HG03558 (cell line): Measurements from ENCODE around the gene TFAM.
"Not testable (repeated sequence)": the region's sequence is repeated elsewhere in the genome, so short reads cannot be mapped to it uniquely, and the experiment has no call there.

ENCODE experiments used
- ATAC-seq: cut with Tn5 transposase; IDR thresholded peaks from one replicate; pipeline ENCODE4 v1.9.1; 2021; ENCODE audit warnings: moderate number of reproducible peaks; ENCODE audit not compliant: unreplicated experiment; ENCODE audit errors: extremely low read depth

TFAM gene

GRCh38 chr10:58372607-58373441 lies 12.4 kb upstream of the TFAM start:
- ATAC-seq, result no peak

DNA sequence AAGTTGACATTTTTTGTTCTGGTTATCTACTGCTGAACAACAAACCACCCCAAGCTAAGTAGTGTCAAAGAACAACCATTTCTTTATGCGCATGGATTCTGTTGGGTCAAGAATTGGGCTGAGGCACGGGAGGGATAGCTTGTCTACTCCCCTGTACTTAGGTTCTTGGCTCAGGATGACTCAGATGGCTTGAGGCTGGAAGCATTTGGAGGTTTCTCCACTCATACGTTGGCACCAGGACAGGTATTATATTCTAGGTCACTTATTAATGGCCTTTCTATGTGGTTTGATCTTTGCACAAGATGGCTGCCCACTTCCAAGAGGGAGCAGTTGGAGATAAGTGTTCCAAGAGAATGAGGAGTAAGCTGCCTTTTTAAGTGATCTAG lies 11.8 kb upstream of the TFAM start:
- no peak for ATAC-seq

GRCh38 chr10:58382489-58382995 lies 2.7 kb upstream of the TFAM start:
- ATAC-seq, result no peak

GRCh38 chr10:58384095-58384494 lies 1.1 kb upstream of the TFAM start:
- ATAC-seq, result peak; percentile 75

- ATAC-seq, result no peak
Observed at GRCh38 chr10:58384544-58384998, 639 bp upstream of the TFAM start.

GRCh38 chr10:58385784-58386112 lies 538 bp downstream of the TFAM start:
- ATAC-seq, result peak; percentile 2

DNA sequence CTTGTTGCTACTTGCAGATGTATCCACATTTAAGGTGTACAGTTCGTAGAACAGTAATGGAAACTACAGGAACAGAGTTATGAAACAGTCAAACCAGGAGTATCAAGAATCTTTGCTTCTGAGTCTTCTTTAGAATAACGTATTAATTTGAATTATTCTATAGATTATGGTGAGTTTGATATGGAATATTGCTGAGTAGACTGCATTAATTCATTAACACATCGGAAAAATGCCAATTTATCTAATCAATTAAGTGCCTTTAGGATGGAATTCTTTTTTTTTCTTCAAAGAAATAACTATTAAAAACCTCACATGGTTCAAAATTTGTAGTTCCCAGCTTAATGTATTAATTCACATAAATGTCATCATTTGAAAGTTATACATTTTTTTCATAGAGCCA lies 3.8 kb downstream of the TFAM start:
- ATAC-seq, result no peak

DNA sequence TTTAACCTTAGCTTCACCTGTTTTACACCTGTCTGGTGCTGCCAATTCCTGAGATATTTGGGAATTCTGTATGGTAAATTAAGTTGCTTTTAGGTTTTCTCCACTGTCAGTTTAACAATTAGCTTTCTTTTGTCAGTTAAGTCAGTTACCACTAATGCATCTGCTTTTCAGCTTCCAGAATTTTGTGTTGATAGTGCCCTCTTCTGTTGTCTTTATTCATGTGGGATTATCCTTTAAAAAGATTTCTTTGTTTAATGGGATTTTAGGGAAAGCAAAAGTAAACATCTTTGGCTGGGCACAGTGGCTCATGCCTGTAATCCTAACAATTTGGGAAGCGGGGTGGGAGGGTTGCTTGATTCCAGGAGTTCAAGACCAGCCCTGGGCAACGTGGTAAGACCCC lies 8.1 kb downstream of the TFAM start:
- ATAC-seq, result no peak

DNA sequence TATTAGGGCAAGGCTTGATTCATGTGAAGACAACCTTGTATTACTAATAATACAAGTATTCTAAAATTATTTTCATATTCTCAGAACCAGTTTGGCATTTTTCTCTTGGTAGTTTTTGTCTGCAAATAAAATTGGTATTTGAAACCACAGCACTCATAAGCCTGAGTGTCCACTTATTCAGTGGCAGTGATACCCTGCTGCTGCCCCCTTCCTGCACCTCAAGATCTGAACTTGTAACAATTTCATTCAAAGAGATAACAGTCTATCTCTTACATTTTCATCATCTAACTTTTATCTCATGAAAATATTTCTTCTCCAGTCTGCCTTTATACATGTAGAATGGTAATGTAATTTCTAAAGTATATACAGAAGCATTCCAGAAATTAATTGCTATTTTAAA lies 9.3 kb downstream of the TFAM start:
- no peak for ATAC-seq

- no peak for ATAC-seq
Observed at GRCh38 chr10:58396057-58396456, 10.8 kb downstream of the TFAM start.

GRCh38 chr10:58397830-58398229 lies 12.6 kb downstream of the TFAM start:
- ATAC-seq, result no peak

GRCh38 chr10:58399410-58399809 lies 14.2 kb downstream of the TFAM start:
- ATAC-seq, result no peak

GRCh38 chr10:58400609-58401008 lies 15.4 kb downstream of the TFAM start:
- no peak for ATAC-seq

DNA sequence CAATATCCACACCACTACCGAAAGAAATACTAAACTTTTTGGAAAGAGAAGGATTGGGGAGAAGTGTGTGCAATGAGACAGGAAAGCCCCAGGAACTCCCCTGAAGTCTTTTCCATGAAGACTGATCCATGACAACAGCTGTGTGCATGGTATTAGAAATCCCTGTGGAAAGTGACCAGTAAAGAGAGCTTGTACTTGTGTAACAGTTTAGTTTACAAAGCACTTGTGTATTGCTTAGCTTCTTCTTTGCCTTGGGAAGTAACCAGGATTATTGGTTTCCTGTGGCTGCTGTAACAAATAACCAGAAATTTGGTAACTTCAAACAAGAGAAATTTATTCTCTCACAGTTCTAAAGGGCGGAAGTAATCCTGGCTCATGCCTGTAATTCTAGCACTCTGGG lies 18.8 kb downstream of the TFAM start:
- no peak for ATAC-seq

GRCh38 chr10:58409956-58410610 lies 24.9 kb downstream of the TFAM start:
- ATAC-seq, result no peak

DNA sequence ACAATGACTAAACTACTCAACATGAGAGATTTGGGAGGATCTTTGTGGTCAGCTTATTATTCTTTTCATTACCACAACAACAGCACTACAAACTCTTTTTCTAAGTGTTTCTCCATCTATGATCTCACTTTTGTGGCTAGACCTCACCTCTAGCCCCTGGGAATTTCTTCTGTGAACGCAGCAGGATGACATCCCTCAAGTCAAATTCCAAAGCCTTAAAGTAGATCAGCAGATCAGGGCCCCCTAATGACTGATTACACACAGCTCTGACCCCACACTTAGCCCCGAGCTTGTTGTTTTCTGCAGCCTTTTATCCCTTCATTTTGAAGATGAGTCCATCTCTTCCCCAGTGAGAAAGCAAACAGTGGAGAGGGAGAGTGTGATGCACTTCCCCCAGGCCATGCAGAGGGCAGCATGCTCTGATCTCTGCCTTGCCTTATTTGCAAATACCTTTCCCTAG lies 27.3 kb downstream of the TFAM start:
- no peak for ATAC-seq

DNA sequence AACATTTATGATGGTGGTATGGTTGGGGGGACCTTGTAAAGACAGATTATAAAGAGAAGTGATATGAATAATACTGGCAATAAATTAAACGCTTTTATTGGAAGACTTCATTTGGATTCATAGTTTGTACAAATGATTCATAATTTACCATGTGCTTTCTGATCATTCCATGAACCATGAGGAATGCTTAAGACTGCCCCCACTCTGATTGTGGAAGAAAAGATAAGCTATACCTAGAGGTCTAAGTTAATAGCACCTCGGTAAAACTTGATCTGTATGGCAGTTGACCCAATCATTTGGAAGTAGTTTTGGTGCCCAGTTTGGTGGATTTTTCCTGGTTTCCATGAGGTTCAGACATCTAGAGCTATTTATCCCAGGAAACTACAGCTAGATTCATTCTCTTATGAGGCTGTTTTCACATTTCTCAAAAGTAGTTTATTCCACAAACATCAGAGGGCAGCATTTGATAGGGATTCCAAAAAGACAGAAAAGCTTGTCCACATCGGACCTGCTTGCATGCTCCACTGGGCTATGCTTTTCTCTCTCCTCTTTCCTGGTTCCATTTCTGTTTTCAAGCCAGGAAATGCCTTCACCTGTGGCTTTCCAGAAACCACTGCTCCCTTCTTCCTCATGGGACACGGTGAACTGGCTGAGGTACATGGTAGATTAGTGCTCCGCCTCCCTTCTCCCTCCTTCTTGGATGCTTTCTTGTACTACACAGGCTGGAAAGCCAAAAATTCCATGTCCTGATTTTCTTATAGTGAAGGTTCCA lies 29.2 kb downstream of the TFAM start:
- no peak for ATAC-seq

GRCh38 chr10:58415757-58416156 lies 30.5 kb downstream of the TFAM start:
- ATAC-seq, result no peak

DNA sequence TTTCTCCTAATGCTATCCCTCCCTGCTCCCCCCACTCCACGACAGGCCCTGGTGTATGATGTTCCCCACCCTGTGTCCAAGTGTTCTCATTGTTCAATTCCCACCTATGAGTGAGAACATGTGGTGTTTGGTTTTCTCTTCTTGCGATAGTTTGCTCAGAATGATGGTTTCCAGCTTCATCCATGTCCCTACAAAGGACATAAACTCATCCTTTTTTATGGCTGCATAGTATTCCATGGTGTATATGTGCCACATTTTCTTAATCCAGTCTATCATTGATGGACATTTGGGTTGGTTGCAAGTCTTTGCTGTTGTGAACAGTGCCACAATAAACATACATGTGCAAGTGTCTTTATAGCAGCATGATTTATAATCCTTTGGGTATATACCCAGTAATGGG lies 32.7 kb downstream of the TFAM start:
- ATAC-seq, result not testable (repeated sequence)

- ATAC-seq, result no peak
Observed at GRCh38 chr10:58424176-58424575, 39.0 kb downstream of the TFAM start.

GRCh38 chr10:58428436-58428835 lies 43.2 kb downstream of the TFAM start:
- not testable (repeated sequence) for ATAC-seq
